ENCODE measurements around the gene ERP27.

Gene ERP27

DNA sequence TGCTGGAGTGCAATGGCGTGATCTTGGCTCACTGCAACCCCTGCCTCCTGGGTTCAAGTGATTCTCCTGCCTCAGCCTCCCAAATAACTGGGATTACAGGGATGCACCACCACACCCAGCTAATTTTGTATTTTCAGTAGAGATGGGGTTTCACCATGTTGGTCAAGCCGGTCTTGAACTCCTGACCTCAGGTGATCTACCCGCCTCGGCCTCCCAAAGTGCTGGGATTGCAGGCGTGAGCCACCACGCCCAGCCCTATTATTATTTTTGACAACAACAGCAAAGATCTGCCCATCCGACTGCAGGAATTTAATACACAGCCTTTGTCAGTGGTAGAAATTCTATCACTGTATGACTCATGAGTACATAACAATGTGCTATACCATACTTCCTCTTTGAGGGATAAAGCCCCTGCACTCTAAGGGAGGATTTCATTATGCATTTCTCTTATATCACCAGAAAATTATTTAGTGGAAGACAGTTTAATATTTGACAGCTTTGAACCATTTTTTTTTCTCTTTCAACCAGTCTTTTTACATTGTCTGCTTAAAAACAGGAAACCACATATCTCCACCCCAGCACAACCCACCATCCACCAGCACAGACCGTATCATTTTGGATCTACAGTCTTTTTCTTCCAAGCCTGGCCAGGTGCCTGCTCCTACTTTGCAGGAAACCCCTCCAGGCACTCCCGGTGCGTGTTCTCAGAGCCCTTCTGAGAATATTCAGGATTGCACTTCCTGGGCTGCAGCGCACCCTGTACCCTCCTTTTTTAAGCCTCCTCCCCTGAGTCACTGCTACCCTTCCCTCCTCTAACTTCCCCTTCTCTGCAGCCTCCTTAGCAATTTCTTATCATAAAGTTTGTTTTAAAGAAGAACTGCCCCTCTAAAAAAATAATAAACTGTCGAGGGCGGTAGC, 22.5 kb upstream of the ERP27 start:
- H3K4me3 ChIP-seq (ENCODE audit: low read depth, low read length), result peak overlapping the region; percentile 32
- peak; percentile 25 for DNase-seq (ENCODE audit: low read depth)

DNA sequence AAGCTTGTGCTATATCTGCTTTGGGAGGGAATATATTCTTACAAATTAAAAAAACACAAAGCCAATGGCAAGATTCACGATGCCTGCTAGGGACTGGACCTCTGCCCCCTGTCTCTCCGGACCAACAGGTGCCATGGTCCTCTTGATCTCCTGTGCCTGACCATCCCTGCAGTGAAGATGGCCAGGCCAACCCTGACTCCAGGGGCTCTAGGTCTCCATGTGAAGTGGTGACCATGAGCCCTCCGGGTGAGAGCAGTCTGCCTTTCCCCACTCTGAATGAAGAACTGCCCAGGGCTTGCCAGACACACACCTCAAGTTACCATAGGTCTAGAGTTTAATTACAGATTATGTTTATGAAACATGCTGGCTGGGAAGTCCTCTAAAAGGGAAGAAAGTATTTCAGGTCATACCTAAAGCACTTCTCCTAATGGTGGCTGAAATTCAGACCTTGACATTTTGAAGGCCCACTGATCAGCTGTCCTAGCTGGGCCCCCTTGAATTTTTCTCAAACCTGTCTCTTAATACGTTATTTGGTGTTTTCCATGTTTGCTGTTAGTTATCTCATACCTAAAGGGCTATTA, 21.7 kb upstream of the ERP27 start:
- H3K4me3 ChIP-seq (ENCODE audit: low read depth, low read length), result no peak overlapping the region

DNA sequence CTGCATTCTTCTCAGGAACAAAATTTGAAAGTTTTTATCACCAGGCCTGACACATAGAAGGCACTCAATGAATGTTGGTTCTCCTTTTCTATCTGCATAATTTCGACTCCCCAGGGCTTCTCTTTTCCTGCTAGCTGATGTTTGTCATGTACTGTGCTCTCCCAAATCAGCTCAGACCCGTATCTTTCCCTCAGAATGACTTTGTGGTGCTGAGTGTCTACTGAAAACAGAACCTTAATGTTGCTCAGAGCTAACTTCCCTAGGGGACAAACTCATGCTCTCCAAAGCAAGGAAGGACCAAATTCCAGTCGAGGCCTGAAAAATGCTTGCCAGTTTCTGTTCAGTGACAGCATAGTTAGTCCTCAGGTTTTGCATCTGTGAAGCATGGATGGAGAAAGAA, 21.1 kb upstream of the ERP27 start:
- no peak for DNase-seq (ENCODE audit: low read depth)
- no peak overlapping the region for H3K4me3 ChIP-seq (ENCODE audit: low read depth, low read length)

More for the DNA sequence above, 21.7 kb upstream of the ERP27 start:
- no peak for DNase-seq (ENCODE audit: low read depth)

DNA sequence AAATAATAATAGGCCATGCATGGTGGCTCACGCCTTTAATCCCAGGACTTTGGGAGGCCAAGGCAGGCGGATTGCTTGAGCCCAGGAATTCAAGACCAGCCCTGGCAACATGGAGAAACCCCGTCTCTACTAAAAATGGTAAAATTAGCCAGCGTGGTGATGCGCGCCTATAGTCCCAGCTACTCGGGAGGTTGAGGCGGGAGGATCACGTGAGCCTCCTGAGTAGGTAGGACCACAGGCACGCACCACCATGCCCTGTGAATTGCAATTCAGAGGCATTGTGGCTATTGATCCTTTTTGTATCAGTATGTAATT, 20.7 kb upstream of the ERP27 start:
- no peak overlapping the region for H3K4me3 ChIP-seq (ENCODE audit: low read depth, low read length)
- DNase-seq (ENCODE audit: low read depth), result no peak

DNA sequence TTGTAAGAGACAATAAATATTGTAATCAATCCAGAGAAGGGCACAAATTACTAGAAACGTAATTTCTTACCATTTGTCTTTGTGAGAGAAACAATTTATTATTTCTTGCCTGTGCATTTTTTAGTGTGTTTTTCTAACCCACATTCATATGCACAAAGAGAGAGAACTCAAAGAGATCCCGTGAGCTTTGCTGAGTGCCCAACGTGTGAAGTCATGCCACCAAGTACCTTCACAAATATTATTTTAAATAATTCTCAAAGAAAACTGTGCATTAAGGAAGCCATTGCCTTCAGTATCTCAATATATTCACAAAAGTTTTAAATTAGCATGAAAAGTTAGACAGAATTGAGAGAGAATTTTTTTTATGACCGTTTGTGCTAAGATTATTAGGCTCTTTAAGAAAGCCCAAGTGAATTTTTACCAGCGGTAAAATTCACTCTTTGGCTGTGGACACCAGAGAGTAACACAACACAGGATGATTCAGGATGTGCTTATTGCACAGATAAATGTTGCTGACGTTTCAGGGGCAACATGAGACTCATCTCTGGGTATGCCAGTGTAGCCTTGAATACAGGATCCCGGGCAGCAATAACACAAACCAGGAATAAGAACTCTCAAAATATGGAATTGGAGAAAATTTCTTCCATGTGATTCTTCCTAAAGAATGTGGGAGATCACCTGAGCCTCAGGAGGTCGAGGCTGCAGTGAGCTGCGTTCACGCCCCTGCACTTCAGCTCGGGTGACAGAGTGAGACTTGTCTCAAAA, 20.2 kb upstream of the ERP27 start:
- no peak overlapping the region for H3K4me3 ChIP-seq (ENCODE audit: low read depth, low read length)

DNA sequence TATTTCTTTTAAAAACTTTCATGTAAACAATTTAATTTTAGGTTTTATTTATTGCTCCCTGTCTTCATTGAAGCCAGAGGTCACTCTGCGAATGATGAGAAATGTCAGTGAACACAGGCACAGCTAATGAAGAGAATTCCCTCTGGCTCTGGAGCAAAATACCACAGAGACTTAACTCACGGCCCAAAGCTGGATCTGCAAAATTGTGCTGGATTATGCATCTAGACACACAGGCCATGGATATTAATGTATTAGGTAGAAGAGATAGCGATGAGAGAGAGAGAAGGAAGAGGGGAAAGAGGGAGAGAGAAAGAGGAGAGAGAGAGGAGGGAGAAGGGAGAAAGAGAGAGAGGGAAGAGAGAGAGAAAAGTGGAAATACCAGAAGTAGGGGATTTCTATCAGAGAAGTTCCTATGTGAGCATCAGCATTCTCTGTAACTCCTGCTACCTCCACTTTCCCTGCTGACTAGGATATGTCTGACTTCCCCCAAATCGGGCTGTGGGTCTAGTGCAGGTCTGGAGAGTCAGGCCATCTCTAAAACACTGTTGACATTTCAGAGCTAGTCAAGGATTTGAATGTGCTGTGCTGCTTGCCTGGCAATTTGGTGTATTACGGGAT, 19.3 kb upstream of the ERP27 start:
- no peak overlapping the region for H3K4me3 ChIP-seq (ENCODE audit: low read depth, low read length)
- no peak for DNase-seq (ENCODE audit: low read depth)

More for the DNA sequence above, 20.2 kb upstream of the ERP27 start:
- no peak for DNase-seq (ENCODE audit: low read depth)

DNA sequence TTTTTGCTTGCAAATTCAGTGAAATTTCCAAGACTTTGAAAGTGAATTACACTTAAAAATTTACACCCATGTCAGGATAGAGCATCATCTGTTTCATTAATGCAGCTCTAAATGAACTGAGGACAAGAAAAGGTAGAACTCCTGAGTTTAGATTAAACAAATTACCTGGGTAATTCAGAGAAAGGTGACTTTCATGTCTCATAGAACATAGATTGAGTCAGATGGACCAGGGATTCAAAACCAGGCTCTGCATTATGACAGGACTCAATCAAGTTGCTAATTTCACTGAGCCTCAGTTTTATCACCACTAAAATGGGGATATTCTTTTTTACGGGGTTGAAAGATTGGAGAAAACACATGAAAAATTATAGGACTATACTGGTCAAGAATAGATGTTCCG, 18.6 kb upstream of the ERP27 start:
- no peak overlapping the region for H3K4me3 ChIP-seq (ENCODE audit: low read depth, low read length)
- DNase-seq (ENCODE audit: low read depth), result no peak

DNA sequence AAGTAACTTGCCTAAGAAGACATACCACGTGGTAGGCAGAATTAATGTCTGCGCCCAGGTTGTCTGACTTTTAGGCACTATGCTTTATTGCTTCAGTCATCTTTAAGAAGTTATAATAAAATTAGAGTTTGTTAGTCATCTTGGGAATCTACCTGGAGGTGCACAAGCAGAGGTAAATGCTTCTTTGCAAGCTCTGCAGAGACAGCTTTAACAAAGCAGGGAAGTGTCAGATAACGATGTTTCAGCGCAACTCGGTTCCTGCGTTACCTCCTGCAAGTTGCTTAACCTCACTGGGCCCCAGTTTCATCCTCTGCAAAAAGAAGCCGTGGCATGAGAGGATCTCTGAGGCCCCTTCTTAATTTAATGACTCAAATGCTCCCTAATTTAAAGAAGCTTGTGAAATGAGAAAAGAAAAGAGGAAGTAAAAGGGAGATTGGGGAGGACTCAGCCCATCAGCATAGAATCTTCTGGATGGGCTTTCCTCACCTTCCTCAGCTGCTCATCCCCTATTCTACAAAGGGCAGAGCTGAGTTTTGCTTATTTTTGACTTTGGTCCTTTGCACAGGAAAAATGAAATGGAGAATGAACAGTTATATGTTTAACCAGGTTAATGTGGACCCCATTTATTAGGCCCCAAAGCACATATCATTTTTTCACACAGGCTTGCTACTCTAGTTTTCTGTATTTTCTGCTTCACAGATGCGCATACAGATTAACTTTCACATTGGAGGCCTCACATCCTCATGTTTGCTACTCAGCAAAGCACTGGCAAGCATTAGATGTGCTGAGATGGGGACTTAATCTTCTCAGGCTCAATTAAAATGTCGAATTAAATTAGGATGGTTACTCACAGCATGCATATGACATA, 17.9 kb upstream of the ERP27 start:
- no peak overlapping the region for H3K4me3 ChIP-seq (ENCODE audit: low read depth, low read length)
- no peak for DNase-seq (ENCODE audit: low read depth)

DNA sequence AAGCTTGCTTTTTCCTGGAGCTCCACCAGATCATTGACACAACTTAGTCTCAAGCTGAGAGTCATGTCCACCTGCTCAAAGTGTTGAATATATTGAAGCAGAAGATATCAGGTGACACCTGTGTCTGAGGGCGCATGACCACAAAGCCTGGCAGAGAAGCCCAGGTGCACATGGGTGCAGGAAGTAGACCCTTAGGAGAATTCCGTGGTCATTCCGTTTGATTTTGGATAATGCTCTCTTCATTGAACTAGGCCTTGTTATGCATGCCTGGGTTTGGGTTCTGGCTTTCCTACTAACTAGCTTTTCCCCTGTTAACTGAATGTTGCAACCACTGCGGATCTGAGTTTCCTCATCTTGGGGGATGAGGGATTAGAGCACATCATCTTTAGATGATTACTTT, 15.9 kb upstream of the ERP27 start:
- no peak overlapping the region for H3K4me3 ChIP-seq (ENCODE audit: low read depth, low read length)
- DNase-seq (ENCODE audit: low read depth), result no peak

DNA sequence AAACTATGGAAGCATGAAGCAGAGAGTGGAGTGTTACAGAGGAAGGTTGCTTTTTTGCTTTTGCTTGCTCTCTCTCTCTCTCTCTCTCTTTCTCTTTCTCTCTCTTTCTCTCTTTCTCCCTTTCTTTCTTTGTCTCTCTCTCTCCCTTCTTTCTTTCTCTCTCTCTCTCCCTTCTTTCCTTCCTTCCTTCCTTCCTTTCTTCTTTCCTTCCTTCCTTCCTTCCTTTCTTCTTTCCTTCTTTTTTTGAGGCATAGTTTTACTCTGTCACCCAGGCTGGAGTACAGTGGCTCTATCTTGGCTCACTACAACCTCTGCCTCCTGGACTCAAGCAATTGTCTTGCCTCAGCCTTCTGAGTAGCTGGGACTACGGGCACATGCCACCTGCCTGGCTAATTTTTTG, 15.4 kb upstream of the ERP27 start:
- no peak overlapping the region for H3K4me3 ChIP-seq (ENCODE audit: low read depth, low read length)

DNA sequence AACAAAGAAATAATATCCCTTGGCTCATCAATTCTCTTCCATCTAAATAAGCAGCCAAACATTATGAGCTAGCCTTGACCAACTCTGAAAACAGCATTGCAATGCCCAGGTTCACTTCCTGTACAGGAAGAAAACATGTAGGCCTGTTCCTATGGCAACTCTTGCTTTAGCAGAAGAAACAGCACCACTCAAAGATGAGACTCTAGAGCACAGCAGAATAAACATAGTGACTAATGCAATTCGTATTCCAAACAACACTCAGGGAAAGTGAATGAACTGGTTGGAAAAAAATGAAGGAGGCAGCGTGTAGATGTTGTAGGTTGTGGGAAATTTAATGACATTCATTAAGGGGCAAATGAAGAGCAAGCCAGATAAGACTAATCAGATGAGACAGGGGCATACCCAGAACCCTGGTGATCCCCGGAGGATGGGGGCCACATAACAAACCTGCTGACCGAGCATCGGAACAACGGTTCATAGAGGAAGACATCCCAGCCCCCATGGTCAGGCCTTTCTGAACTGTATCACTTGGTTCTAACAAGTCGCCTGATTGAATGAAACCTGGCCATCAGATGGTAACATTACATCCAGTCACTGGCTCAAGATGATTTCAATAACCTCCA, 14.1 kb upstream of the ERP27 start:
- peak; percentile 87 for DNase-seq (ENCODE audit: low read depth)
- no peak overlapping the region for H3K4me3 ChIP-seq (ENCODE audit: low read depth, low read length)

More for the DNA sequence above, 15.4 kb upstream of the ERP27 start:
- DNase-seq (ENCODE audit: low read depth), result no peak

DNA sequence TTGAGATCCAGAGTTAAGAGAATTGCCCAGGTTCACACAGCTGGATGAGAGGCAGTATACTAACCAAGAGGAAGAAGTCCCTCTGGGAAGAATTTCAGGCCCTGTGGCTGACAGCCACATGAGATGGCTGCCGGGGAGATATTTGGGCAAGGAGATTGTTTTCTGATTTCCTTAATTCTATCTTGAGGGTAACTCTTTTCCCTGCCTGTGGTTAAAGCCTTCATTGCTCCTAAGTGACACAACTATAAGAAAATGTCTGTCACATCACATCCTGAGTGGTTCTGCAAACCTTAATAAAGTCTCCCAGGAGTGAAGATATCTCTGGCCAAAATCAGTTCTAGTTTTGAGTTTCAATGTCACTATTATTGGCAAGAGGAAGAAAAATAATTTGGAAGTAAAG, 13.5 kb upstream of the ERP27 start:
- no peak overlapping the region for H3K4me3 ChIP-seq (ENCODE audit: low read depth, low read length)
- DNase-seq (ENCODE audit: low read depth), result no peak

DNA sequence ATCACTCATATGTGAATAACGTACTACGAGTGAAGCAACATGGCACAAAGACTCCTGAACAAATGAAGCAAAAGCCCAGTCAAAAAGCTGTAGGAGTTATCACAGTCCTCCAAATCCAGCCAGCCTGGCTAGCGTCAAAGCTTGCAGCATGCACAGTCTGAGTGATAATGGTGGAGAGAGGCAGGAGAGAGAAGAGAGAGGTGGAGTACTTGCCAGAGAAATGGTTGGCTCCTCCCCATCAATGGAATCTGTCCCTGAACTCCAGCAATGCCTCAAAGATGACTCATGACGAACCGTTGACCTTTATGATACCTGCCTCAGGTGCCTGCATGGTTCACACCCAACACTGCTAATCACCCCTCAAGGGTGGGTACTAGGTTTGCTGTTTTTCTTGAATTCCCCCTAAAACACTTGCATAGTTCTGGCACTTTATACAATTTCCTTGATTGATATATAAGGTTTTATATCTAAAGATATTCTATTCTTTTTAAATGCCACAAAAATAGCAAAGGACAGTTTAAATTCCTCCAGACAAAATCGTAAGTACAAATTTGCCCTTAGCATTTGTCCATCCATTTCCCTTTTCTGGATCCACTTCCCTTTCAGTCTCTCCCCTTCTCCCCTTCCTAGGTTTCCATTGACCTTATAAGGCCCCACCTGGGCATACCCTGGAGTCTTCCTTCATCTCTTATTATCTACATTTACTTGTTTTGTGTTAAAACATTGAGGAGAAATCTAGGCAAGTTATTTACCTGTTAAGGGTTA, 12.8 kb upstream of the ERP27 start:
- no peak overlapping the region for H3K4me3 ChIP-seq (ENCODE audit: low read depth, low read length)
- no peak for DNase-seq (ENCODE audit: low read depth)

DNA sequence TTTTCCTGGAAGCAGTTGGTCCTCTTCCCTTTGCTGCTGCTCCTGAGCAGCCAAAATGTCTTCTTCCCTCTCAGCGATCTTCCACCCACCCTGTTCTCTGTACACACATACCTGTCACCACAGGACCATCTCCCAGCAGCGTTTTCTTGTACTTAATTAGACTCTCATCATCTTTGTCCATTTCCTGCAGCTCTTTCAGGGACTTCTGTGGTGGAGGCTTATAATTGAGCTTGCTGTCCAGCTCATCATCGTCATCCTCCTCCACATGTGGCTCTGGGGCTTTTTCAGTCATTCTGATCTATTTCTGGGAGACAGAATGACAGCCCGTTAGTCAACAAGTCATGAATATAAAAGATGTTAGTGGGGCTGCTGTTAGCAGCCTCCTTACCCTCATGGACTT, 12.1 kb upstream of the ERP27 start:
- no peak overlapping the region for H3K4me3 ChIP-seq (ENCODE audit: low read depth, low read length)
- no peak for DNase-seq (ENCODE audit: low read depth)

DNA sequence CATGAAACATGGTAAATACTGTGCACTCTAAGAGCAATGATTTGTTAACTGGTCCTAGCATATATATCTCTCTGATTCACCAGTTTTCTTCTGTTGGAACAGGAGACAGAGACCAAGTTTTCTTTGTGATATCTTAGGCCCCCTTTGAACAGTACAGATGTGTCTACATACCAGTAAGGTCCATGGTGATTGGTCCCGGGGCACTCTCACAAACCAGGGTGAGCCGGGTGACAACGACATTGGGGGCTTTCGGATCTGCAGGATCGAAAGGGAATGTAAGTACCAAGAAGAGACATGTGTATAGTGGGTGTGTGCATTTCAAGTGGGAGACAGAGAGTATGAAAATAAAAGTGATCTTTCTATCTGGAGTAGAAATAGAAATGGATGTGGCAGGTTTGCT, 11.3 kb upstream of the ERP27 start:
- H3K4me3 ChIP-seq (ENCODE audit: low read depth, low read length), result no peak overlapping the region
- no peak for DNase-seq (ENCODE audit: low read depth)

DNA sequence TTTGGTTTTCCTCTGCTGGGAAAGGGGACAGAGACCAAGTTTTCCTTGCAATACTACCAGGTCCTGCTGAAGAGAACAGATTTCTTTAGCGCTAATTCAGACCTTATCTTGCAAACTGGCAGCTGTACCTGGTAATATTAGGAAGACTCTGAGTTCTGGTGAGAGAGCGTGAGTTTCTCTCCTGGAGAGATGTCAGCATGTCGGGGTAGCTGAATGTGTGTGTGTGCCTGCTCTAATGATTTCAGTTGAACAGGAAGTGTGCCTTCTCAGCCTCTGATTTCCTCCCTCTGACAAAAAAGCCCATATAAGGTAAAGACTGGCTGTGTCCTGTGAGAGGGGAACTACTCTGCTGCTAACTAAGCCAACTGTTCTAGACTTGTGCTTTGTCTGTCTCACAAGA, 10.3 kb upstream of the ERP27 start:
- H3K4me3 ChIP-seq (ENCODE audit: low read depth, low read length), result no peak overlapping the region
- peak; percentile 71 for DNase-seq (ENCODE audit: low read depth)

DNA sequence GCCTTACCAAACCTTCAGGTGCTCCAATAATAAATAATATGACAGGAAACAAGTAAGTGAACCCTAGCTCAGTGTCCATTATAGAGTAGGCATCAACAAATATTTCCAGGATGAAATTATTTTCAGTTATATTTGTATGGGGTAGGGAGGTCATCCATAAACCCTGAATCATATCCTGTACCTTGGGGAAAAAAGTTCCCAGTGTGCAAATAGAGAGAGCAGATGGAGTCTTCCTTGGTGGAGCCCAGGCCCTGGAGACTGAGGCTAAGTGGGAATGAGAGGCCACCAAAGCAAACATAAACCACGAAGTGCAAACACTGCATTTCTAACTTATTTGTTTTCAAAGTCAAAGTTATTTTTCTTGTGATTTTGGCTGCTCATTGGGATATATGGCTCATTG, 8.5 kb upstream of the ERP27 start:
- no peak overlapping the region for H3K4me3 ChIP-seq (ENCODE audit: low read depth, low read length)
- no peak for DNase-seq (ENCODE audit: low read depth)

DNA sequence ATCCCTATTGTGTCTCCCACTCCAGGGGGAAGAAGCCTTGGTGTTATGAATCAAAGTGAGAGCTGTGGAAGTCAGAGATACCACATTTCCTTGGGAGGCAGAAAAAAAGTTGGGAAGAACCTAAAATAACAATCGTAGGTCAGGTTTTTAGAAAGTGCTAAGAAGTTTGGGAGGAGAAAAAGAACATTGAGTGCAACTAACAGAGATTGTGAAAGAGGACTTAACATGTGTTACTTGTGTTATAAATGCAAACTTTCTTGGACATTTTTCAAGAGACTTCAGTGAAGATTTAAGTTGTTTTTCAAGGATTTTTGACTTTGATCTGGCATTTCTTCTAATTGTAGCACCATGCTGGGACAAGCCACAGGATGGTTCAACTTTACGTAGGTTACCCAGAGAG, 7.8 kb upstream of the ERP27 start:
- peak; percentile 49 for DNase-seq (ENCODE audit: low read depth)
- H3K4me3 ChIP-seq (ENCODE audit: low read depth, low read length), result no peak overlapping the region

All from skeletal muscle cell (primary cell).